ENCODE results near the gene PROC.

Gene PROC

GRCh38 chr2:127415593-127416505 lies 2.4 kb upstream of the PROC start (continued):
- 0 out of 2 replicates have a peak, but pooled peaks have one; percentile 46 for TF ChIP-seq ZNF501 (tag by site-specific recombination; IDR thresholded peaks at IDR 0.05)
- peak; percentile 34; the same call in 1 of the 2 replicates for TF ChIP-seq ZEB2 (tag by site-specific recombination; IDR thresholded peaks at IDR 0.05)
- no peak for TF ChIP-seq ZNF398 (tag by site-specific recombination; IDR thresholded peaks at IDR 0.05)
- 0 out of 2 replicates have a peak, but pooled peaks have one; percentile 39 for TF ChIP-seq TRIM28 (IDR thresholded peaks at IDR 0.05; ENCODE audit: borderline replicate concordance, low read length)
- TF ChIP-seq PBX3 (CRISPR knock-in tag; IDR thresholded peaks at IDR 0.05), result peak; percentile 82
- peak; percentile 46 for TF ChIP-seq PRDM10 (tag by site-specific recombination; IDR thresholded peaks at IDR 0.05)
- TF ChIP-seq SALL2 (tag by site-specific recombination; IDR thresholded peaks at IDR 0.05; ENCODE audit: borderline replicate concordance), result no peak
- TF ChIP-seq ZBTB48 (tag by site-specific recombination; IDR thresholded peaks at IDR 0.05), result peak; percentile 60; the same call in 1 of the 2 replicates
- no peak for TF ChIP-seq ZNF426 (tag by site-specific recombination; IDR thresholded peaks at IDR 0.05)
- TF ChIP-seq GLIS2 (tag by site-specific recombination; IDR thresholded peaks at IDR 0.05), result peak; percentile 9; the same call in 1 of the 2 replicates
- TF ChIP-seq KLF8 (tag by site-specific recombination; IDR thresholded peaks at IDR 0.05), result peak; percentile 44; the same call in 1 of the 2 replicates

GRCh38 chr2:127416506-127417001 lies 1.7 kb upstream of the PROC start:
- Histone ChIP-seq H3K4me1 (ENCODE audit: control insufficient read depth, insufficient read depth, low read length) (no peaks in the 10 kb centered on the region; the same call in 1 of the 2 replicates), H3K36me3 (ENCODE audit: control insufficient read depth in 2 of 2, insufficient read depth in 1 of 2, low read length in 2 of 2) (no peaks in the 10 kb centered on the region), H3K4me3 (ENCODE audit: low read depth, low read length) (no peak overlapping the region), H3K9me3 (ENCODE audit: control insufficient read depth, insufficient read depth, low read depth, low read length) (no peaks in the 10 kb centered on the region), H3K27ac (ENCODE audit: extremely low read depth, low read depth, low read length) (0 out of 2 replicates have a peak overlapping the region, but pooled peaks have one; percentile 13)
- POLR2A ChIA-PET, result interaction anchor here (1.0 kb wide), 1 partner anchor 110 kb away, joined by 3 read pairs; the partner anchor contains the start of gene IWS1
- CTCF ChIA-PET, result interaction anchor here (0.9 to 2.1 kb wide), 12 partner anchors 9 to 243 kb away, joined by 3 to 19 read pairs (median 4); no protein-coding TSS in a partner anchor
- TF ChIP-seq GLIS1 (tag by site-specific recombination; IDR thresholded peaks at IDR 0.05), result peak; percentile 8; the same call in 1 of the 2 replicates
- TF ChIP-seq ZNF510 (tag by site-specific recombination; IDR thresholded peaks at IDR 0.05; ENCODE audit: insufficient replicate concordance), result no peak
- no peak for TF ChIP-seq ATF2 (tag by site-specific recombination; IDR thresholded peaks at IDR 0.05; ENCODE audit: low read depth)
- no peak for TF ChIP-seq ZNF175 (tag by site-specific recombination; IDR thresholded peaks at IDR 0.05)
- no peak for TF ChIP-seq MEIS1 (CRISPR knock-in tag; IDR thresholded peaks at IDR 0.05; ENCODE audit: borderline replicate concordance)
- no peak for TF ChIP-seq ZNF704 (tag by site-specific recombination; IDR thresholded peaks at IDR 0.05)
- TF ChIP-seq ZNF398 (tag by site-specific recombination; IDR thresholded peaks at IDR 0.05), result peak; percentile 37; the same call in 1 of the 2 replicates
- TF ChIP-seq SALL2 (tag by site-specific recombination; IDR thresholded peaks at IDR 0.05; ENCODE audit: borderline replicate concordance), result no peak
- TF ChIP-seq ZNF449 (tag by site-specific recombination; IDR thresholded peaks at IDR 0.05), result no peak
- TF ChIP-seq ZBTB7A (tag by site-specific recombination; IDR thresholded peaks at IDR 0.05; ENCODE audit: low read depth), result no peak

Measured in HEK293 (cell line).